ENCODE data around the gene INPP4A. TPM values are rescaled to one million over a fixed set of nuclear protein-coding genes. Genes with fewer than 3 reads are reported as not detected.

INPP4A gene
- total RNA-seq, 1 donor: 26.8 TPM

DNA sequence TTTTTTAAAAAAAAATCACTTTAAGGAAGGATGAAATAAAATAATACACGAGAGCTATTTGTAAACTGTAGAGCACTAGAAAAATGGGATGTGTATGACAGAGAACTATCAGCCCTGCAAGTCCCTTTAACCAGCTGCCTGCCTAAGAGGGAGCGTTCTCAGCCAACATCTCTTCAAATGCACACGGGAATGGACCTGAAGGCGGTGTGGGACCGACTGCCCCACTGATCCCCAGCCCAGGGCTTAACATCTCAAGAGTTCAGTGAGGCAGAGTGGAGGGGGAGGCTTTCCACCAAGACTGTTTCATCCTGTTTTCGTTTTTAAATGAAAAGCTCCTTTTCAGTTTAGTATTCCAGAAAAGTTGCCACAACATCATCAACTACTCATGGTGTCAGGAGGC is 2.2 kb downstream of the INPP4A start:
- no peak overlapping the region for H3K4me3 ChIP-seq (ENCODE audit: low read depth, low read length)
- TF ChIP-seq CTCF (IDR thresholded peaks at IDR 0.05; ENCODE audit: insufficient read depth, low read depth, low read length): no peak
- DNase-seq (ENCODE audit: low read depth): no peak

- no peak overlapping the region for H3K4me3 ChIP-seq (ENCODE audit: low read depth, low read length)
- TF ChIP-seq CTCF (IDR thresholded peaks at IDR 0.05; ENCODE audit: insufficient read depth, low read depth, low read length): no peak
- no peak for DNase-seq (ENCODE audit: low read depth)
These were observed 3.9 kb downstream of the INPP4A start for GRCh38 chr2:98448441-98449145.

- no peak for DNase-seq (ENCODE audit: low read depth)
- H3K4me3 ChIP-seq (ENCODE audit: low read depth, low read length): no peak overlapping the region
- no peak for TF ChIP-seq CTCF (IDR thresholded peaks at IDR 0.05; ENCODE audit: insufficient read depth, low read depth, low read length)
These were observed 7.9 kb downstream of the INPP4A start for GRCh38 chr2:98452396-98453027.

DNA sequence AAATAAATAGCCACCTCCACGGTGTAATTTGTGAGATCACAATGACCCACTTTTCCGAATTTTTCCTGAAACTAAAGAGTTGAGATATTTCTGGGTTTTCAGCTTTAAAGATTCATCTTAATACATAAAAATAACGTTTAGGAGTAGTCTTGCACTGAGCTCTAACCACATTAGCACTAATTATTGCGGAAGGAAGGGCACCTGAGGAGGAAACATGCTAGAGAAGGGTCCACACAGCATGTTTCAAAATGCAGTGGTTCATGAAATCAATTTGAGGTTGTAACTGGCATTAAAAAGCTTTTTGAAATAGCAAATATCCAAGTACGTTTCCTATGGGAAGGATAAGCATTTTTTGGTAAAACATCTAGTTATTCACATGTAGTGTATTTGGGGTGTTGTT is 8.4 kb downstream of the INPP4A start:
- no peak overlapping the region for H3K4me3 ChIP-seq (ENCODE audit: low read depth, low read length)
- TF ChIP-seq CTCF (IDR thresholded peaks at IDR 0.05; ENCODE audit: insufficient read depth, low read depth, low read length): no peak
- DNase-seq (ENCODE audit: low read depth): no peak

- TF ChIP-seq CTCF (IDR thresholded peaks at IDR 0.05; ENCODE audit: insufficient read depth, low read depth, low read length): no peak
- no peak for DNase-seq (ENCODE audit: low read depth)
- no peak overlapping the region for H3K4me3 ChIP-seq (ENCODE audit: low read depth, low read length)
These were observed 8.9 kb downstream of the INPP4A start for GRCh38 chr2:98453531-98453930.

DNA sequence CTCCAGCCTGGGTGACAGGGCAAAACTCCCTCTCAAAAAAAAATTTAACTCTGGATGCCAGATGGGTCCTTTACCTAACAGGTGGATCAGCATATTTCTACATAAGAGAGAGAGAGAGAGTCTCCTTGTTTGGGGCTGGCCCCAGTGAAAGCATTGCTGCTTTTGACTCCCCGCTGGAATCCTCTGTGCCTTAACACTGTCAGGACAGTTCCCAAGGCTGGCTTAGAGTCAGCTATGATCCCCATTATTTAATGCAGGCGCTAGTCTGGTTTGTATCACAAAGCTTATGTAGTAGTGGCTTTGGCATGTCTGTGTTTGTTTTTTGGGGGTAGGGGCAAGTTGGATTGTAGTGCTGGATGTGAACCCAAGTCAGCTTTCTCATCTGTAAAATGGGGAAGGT is 9.4 kb downstream of the INPP4A start:
- peak; percentile 47 for DNase-seq (ENCODE audit: low read depth)
- TF ChIP-seq CTCF (IDR thresholded peaks at IDR 0.05; ENCODE audit: insufficient read depth, low read depth, low read length): no peak
- no peak overlapping the region for H3K4me3 ChIP-seq (ENCODE audit: low read depth, low read length)

Data from fibroblast of villous mesenchyme (primary cell).